MG63 (cell line): ENCODE results near the gene PCDHGA10. TPM values are rescaled to one million over a fixed set of nuclear protein-coding genes. Genes with fewer than 3 reads are reported as not detected.
"Not testable (repeated sequence)": the region's sequence is repeated elsewhere in the genome, so short reads cannot be mapped to it uniquely, and the experiment has no call there.

Source experiments
- DNase-seq: peaks from one replicate; pipeline ENCODE4 v3.0.0-alpha.2; 2020
- H3K27me3 ChIP-seq: fragments of 250-450 bp; sonication (Bioruptor Pico); 2 replicates; pipeline ENCODE4 v1.5.1; 2020; ENCODE audit warnings: mild to moderate bottlenecking, moderate library complexity
- H3K36me3 ChIP-seq: fragments of 250-450 bp; sonication (Bioruptor Pico); 2 replicates; pipeline ENCODE4 v1.5.1; 2020; ENCODE audit warnings: mild to moderate bottlenecking, moderate library complexity
- H3K4me3 ChIP-seq: fragments of 250-450 bp; sonication (Bioruptor Pico); 2 replicates; pipeline ENCODE4 v1.5.1; 2020; ENCODE audit warnings: mild to moderate bottlenecking, moderate library complexity
- H3K9me3 ChIP-seq: fragments of 250-450 bp; sonication (Bioruptor Pico); 2 replicates; pipeline ENCODE4 v1.5.1; 2020; ENCODE audit warnings: mild to moderate bottlenecking, moderate library complexity
- total RNA-seq: library from RNA; depleted of rRNA; stranded (reverse); fragments of >200 nt; shearing (Covaris generic); gene quantifications from 2 replicates; pipeline ENCODE4 v1.2.3, GENCODE V29; 2014; ENCODE audit warnings: low replicate concordance

Gene PCDHGA10
- total RNA-seq, 1 experiment from 2014 or later = 1.0 TPM

DNA sequence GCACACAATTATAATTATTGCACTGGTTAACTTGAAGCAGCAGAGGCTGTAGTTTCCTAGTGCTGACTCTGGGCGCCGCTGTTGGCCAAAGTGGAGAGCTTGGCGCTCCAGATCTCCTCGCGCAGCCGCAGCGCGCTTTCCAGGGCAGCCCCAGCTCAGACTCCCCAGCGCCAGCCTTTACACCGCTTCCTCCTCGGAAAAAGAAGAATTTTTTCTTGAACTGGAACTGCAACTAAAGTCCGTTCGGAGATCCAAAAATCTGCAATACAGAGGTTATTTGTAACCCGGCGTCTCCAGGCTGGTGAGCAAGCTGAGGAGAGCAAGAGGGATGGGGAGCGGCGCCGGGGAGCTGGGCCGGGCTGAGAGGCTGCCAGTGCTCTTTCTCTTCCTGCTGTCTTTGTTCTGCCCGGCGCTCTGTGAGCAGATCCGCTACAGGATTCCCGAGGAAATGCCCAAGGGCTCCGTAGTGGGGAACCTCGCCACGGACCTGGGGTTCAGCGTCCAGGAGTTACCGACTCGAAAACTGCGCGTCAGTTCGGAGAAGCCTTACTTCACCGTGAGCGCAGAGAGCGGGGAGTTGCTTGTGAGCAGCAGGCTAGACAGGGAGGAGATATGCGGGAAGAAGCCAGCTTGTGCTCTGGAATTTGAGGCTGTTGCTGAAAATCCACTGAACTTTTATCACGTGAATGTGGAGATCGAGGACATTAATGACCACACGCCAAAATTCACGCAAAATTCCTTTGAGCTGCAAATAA is 25.1 kb upstream of the PCDHGA10 start, which contains the start of gene PCDHGB4:
Gene PCDHGB4, plus strand, starts transcription at position 142 of the 755 bp plus-strand sequence. Its CDS starts 187 bp downstream, at position 329.
- H3K9me3 ChIP-seq = peaks cover 11% of the 10 kb centered on the region
- DNase-seq, H3K27me3 ChIP-seq, H3K36me3 ChIP-seq, H3K4me3 ChIP-seq: not testable (repeated sequence)

DNA sequence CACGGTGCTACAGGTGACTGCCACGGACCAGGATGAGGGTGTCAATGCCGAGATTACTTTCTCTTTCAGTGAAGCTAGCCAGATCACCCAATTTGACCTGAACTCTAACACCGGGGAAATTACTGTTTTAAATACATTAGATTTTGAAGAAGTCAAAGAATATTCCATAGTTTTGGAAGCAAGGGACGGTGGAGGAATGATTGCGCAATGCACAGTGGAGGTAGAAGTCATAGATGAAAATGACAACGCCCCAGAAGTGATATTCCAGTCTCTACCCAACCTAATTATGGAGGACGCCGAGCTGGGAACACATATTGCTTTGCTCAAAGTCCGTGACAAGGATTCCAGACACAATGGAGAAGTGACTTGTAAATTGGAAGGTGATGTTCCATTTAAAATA is 24.1 kb upstream of the PCDHGA10 start:
- Histone ChIP-seq H3K27me3 (no peaks in the 10 kb centered on the region), H3K36me3 (no peaks in the 10 kb centered on the region), H3K4me3 (no peak overlapping the region), H3K9me3 (peaks cover 11% of the 10 kb centered on the region)
- no peak for DNase-seq

DNA sequence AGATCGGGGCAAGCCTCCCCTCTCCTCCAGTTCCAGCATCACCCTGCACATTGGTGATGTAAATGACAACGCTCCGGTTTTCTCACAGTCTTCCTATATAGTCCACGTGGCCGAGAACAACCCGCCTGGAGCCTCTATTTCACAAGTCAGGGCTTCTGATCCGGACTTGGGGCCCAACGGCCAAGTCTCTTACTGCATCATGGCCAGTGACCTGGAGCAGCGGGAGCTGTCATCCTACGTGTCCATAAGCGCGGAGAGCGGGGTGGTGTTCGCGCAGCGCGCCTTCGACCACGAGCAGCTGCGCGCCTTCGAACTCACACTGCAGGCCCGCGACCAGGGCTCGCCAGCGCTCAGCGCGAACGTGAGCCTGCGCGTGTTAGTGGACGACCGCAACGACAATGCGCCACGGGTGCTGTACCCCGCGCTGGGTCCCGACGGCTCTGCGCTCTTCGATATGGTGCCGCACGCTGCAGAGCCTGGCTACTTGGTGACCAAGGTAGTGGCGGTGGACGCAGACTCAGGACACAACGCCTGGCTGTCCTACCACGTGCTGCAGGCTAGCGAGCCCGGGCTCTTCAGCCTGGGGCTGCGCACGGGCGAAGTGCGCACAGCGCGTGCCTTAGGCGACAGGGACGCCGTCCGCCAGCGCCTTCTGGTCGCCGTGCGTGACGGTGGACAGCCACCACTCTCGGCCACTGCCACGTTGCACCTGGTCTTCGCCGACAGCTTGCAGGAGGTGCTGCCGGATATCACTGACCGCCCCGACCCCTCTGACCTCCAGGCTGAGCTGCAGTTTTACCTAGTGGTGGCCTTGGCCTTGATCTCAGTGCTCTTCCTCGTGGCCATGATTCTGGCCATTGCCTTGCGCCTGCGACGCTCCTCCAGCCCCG is 23.4 kb upstream of the PCDHGA10 start:
- Histone ChIP-seq H3K36me3 (no peaks in the 10 kb centered on the region), H3K9me3 (peaks cover 11% of the 10 kb centered on the region), H3K4me3 (no peak overlapping the region), H3K27me3 (no peaks in the 10 kb centered on the region)
- no peak for DNase-seq

DNA sequence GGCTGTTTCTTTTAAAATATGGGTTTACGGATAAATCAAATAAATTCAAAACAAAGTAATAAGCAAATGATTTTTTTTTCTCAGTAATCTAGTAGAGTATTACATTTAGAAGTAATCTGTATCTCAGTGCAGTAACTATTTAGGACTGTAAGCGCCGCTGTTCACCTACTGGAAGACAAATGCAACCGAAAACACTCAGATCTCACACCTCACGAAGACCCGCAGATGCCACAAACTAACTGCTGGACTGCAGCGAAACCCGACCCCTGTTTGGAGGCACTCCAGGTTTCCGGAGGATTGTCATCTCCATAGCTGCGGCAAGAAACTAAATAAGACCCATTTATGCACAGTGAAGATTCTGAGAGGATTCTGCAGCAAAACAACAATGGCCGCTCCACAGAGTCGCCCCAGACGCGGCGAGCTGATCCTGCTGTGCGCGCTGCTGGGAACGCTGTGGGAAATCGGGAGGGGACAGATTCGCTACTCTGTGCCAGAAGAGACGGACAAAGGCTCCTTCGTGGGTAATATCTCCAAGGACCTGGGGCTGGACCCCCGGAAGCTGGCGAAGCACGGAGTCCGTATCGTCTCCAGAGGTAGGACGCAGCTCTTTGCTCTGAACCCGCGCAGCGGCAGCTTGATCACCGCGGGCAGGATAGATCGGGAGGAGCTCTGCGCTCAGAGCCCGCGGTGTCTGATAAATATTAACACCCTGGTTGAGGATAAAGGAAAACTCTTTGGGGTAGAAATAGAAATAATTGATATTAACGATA is 20.2 kb upstream of the PCDHGA10 start, which contains the start of gene PCDHGA8:
Gene PCDHGA8, plus strand, starts transcription at position 205 of the 770 bp plus-strand sequence. Its CDS starts 181 bp downstream, at position 386.
- Histone ChIP-seq H3K27me3 (no peaks in the 10 kb centered on the region), H3K9me3 (peaks cover 9% of the 10 kb centered on the region), H3K36me3 (no peaks in the 10 kb centered on the region), H3K4me3 (no peak within 1 kb of the TSS)
- no peak for DNase-seq

DNA sequence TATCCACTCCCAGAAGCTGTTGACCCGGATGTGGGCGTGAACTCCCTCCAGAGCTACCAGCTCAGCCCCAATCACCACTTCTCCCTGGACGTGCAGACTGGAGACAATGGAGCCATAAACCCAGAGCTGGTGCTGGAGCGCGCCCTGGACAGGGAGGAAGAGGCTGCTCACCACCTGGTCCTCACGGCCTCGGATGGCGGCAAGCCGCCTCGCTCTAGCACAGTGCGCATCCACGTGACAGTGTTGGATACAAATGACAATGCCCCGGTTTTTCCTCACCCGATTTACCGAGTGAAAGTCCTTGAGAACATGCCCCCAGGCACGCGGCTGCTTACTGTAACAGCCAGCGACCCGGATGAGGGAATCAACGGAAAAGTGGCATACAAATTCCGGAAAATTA is 19.5 kb upstream of the PCDHGA10 start:
- Histone ChIP-seq H3K36me3 (no peaks in the 10 kb centered on the region), H3K27me3 (no peaks in the 10 kb centered on the region), H3K9me3 (peaks cover 9% of the 10 kb centered on the region), H3K4me3 (no peak overlapping the region)
- DNase-seq = no peak

DNA sequence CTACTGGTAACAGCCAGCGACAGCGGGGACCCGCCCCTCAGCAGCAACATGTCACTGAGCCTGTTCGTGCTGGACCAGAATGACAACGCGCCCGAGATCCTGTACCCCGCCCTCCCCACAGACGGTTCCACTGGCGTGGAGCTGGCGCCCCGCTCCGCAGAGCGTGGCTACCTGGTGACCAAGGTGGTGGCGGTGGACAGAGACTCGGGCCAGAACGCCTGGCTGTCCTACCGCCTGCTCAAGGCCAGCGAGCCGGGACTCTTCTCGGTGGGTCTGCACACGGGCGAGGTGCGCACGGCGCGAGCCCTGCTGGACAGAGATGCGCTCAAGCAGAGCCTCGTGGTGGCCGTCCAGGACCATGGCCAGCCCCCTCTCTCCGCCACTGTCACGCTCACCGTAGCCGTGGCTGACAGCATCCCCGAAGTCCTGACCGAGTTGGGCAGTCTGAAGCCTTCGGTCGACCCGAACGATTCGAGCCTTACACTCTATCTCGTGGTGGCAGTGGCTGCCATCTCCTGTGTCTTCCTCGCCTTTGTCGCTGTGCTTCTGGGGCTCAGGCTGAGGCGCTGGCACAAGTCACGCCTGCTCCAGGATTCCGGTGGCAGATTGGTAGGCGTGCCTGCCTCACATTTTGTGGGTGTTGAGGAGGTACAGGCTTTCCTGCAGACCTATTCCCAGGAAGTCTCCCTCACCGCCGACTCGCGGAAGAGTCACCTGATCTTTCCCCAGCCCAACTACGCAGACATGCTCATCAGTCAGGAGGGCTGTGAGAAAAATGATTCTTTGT is 18.2 kb upstream of the PCDHGA10 start:
- H3K4me3 ChIP-seq, H3K27me3 ChIP-seq, H3K36me3 ChIP-seq, DNase-seq: not testable (repeated sequence)
- H3K9me3 ChIP-seq = peaks cover 12% of the 10 kb centered on the region

DNA sequence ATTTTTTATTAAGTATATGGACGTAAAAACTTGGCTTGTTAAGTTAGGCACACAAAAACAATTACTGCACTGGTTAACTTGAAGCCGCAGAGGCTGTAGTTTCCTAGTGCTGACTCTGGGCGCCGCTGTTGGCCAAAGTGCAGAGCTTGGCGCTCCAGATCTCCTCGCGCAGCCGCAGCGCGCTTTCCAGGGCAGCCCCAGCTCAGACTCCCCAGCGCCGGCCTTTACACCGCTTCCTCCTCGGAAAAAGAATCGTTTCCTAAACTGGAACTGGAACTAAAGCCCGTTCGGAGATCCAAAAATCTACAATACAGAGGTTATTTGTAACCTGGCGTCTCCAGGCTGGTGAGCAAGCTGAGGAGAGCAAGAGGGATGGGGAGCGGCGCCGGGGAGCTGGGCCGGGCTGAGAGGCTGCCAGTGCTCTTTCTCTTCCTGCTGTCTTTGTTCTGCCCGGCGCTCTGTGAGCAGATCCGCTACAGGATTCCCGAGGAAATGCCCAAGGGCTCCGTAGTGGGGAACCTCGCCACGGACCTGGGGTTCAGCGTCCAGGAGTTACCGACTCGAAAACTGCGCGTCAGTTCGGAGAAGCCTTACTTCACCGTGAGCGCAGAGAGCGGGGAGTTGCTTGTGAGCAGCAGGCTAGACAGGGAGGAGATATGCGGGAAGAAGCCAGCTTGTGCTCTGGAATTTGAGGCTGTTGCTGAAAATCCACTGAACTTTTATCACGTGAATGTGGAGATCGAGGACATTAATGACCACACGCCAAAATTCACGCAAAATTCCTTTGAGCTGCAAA is 14.8 kb upstream of the PCDHGA10 start, which contains the start of gene PCDHGB5:
Gene PCDHGB5, plus strand, starts transcription at position 192 of the 796 bp plus-strand sequence. Its CDS starts 181 bp downstream, at position 373.
- not testable (repeated sequence) for H3K36me3 ChIP-seq, H3K9me3 ChIP-seq, H3K27me3 ChIP-seq, DNase-seq, H3K4me3 ChIP-seq

DNA sequence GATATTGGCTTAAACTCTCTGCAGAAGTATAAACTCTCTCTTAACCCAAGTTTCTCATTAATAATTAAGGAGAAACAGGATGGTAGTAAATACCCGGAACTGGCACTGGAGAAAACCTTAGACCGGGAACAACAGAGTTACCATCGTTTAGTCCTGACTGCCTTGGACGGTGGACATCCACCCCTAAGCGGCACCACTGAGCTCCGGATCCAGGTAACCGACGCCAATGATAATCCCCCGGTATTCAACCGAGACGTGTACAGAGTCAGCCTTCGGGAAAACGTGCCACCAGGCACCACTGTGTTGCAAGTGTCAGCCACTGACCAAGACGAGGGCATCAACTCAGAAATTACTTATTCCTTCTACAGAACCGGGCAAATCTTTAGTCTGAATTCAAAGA is 14.2 kb upstream of the PCDHGA10 start:
- no peak overlapping the region for H3K4me3 ChIP-seq
- H3K27me3 ChIP-seq = no peaks in the 10 kb centered on the region
- peaks cover 9% of the 10 kb centered on the region for H3K9me3 ChIP-seq

DNA sequence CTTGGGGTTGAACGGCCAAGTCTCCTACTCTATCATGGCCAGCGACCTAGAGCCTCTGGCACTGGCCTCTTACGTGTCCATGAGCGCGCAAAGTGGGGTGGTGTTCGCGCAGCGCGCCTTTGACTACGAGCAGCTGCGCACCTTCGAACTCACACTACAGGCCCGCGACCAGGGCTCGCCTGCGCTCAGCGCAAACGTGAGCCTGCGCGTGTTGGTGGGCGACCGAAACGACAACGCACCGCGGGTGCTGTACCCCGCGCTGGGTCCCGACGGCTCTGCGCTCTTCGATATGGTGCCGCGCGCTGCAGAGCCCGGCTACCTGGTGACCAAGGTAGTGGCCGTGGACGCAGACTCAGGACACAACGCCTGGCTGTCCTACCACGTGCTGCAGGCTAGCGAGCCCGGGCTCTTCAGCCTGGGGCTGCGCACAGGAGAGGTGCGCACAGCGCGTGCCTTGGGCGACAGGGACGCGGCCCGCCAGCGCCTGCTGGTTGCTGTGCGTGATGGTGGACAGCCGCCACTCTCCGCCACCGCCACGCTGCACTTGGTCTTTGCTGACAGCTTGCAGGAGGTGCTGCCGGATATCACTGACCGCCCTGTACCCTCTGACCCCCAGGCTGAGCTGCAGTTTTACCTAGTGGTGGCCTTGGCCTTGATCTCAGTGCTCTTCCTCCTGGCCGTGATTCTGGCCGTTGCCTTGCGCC is 13.1 kb upstream of the PCDHGA10 start:
- no peaks in the 10 kb centered on the region for H3K36me3 ChIP-seq
- no peak for DNase-seq
- H3K27me3 ChIP-seq = no peaks in the 10 kb centered on the region
- peaks cover 9% of the 10 kb centered on the region for H3K9me3 ChIP-seq
- no peak overlapping the region for H3K4me3 ChIP-seq

More for the DNA sequence above, 14.2 kb upstream of the PCDHGA10 start:
- no peaks in the 10 kb centered on the region for H3K36me3 ChIP-seq
- DNase-seq = no peak

DNA sequence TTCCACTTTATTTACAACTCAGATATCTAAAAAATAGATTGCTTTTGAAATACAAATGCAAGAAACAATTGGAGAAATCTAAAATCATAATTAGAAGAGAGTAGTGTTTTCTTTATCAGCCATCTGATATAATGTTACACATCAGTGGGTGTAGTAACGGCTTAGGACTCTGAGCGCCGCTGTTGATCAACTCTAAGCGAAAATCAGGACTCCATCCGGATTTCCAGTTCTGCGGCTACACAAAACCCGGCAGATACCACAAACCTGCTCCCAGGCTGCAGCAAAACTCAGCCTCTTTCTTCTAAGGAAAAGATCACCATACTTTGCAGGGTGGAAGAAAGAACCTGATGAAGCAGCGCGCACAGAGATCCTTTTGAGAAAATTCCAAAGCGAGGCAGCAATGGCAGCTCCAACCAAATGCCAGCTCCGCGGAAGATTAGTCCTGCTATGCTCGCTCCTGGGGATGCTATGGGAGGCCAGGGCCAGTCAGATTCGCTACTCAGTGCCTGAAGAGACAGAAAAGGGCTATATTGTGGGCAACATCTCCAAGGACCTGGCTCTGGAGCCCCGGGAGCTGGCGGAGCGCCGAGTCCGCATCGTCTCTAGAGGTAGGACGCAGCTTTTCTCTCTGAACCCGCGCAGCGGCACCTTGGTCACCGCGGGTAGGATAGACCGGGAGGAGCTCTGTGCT is 10.1 kb upstream of the PCDHGA10 start, which contains the start of gene PCDHGA9:
Gene PCDHGA9, plus strand, starts transcription at position 226 of the 691 bp plus-strand sequence. Its CDS starts 175 bp downstream, at position 401.
- peaks cover 2% of the 10 kb centered on the region; the same call in 1 of the 2 replicates for H3K27me3 ChIP-seq
- H3K36me3 ChIP-seq = no peaks in the 10 kb centered on the region
- no peak within 1 kb of the TSS for H3K4me3 ChIP-seq
- peaks cover 6% of the 10 kb centered on the region for H3K9me3 ChIP-seq
- DNase-seq = no peak

DNA sequence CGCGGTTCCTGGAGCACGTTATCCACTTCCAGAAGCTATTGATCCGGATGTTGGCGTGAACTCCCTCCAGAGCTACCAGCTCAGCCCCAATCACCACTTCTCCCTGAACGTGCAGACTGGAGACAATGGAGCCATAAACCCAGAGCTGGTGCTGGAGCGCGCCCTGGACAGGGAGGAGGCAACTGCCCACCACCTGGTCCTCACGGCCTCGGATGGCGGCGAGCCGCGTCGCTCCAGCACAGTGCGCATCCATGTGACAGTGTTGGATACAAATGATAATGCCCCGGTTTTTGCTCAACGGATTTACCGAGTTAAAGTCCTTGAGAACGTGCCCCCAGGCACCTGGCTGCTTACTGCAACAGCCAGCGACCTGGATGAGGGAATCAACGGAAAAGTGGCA is 9.4 kb upstream of the PCDHGA10 start:
- no peak for DNase-seq
- Histone ChIP-seq H3K4me3 (no peak overlapping the region), H3K36me3 (no peaks in the 10 kb centered on the region), H3K27me3 (peaks cover 2% of the 10 kb centered on the region; the same call in 1 of the 2 replicates), H3K9me3 (peaks cover 6% of the 10 kb centered on the region)

DNA sequence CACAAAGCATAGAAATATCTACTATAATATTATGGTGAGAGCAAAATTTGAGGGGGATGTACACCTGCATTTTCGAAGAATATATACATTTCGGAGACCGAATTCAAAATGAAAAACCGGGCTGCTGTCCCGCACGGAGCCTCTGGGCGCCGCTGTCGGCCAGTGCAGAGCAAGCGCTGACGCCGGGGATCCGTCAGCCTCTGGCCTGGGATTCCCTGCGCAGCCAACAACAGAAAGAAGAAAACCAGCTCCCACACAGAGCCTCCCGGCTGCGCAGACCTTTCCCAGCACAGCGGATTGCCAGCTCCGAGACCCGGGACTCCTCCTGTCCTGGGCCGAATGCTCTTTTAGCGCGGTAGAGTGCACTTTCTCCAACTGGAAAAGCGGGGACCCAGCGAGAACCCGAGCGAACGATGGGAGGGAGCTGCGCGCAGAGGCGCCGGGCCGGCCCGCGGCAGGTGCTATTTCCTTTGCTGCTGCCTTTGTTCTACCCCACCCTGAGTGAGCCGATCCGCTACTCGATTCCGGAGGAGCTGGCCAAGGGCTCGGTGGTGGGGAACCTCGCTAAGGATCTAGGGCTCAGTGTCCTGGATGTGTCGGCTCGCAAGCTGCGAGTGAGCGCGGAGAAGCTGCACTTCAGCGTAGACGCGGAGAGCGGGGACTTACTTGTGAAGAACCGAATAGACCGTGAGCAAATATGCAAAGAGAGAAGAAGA is 4.8 kb upstream of the PCDHGA10 start, which contains the start of gene PCDHGB6:
Gene PCDHGB6, plus strand, starts transcription at position 232 of the 716 bp plus-strand sequence. Its CDS starts 182 bp downstream, at position 414.
- DNase-seq, H3K4me3 ChIP-seq, H3K36me3 ChIP-seq, H3K9me3 ChIP-seq, H3K27me3 ChIP-seq: not testable (repeated sequence)

DNA sequence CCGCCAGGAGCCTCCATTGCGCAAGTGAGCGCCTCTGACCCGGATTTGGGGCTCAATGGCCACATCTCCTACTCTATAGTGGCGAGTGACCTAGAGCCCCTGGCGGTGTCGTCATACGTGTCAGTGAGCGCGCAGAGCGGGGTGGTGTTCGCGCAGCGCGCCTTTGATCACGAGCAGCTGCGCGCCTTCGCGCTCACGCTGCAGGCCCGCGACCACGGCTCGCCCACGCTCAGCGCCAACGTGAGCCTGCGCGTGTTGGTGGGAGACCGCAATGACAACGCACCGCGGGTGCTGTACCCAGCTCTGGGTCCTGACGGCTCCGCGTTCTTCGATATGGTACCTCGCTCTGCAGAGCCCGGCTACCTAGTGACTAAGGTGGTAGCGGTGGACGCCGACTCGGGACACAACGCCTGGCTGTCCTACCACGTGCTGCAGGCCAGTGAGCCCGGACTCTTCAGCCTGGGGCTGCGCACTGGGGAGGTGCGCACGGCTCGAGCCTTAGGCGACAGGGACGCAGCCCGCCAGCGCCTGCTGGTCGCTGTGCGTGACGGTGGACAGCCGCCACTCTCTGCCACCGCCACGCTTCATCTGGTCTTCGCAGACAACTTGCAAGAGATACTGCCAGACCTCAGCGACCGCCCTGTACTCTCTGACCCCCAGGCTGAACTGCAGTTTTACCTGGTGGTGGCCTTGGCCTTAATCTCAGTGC is 3.0 kb upstream of the PCDHGA10 start:
- no peaks in the 10 kb centered on the region for H3K36me3 ChIP-seq
- H3K9me3 ChIP-seq = no peaks in the 10 kb centered on the region; the same call in 1 of the 2 replicates
- H3K4me3 ChIP-seq = no peak overlapping the region
- H3K27me3 ChIP-seq = peaks cover 2% of the 10 kb centered on the region; the same call in 1 of the 2 replicates
- DNase-seq = no peak
